Keratinocyte (primary cell): ENCODE measurements around the gene HNF4A.

ENCODE experiments used
- EZH2 ChIP-seq: IDR thresholded peaks from one replicate; pipeline ENCODE4 v1.6.1; 2012; ENCODE audit warnings: inconsistent platforms, mild to moderate bottlenecking, low read length, moderate library complexity
- TF ChIP-seq, protein P1 (sequence below), 3 experiments: IDR thresholded peaks in 1 of 3; conservative IDR thresholded peaks in 1 of 3; optimal IDR thresholded peaks in 1 of 3; 2 replicates in 2 of 3; 3 replicates in 1 of 3; pipeline versions ENCODE3 to v1.5.1; 2011; ENCODE audit warnings: low read length in 3 of 3, mild to moderate bottlenecking in 3 of 3, moderate library complexity in 2 of 3, control low read depth in 1 of 3, inconsistent platforms in 1 of 3; ENCODE audit not compliant: insufficient read depth in 2 of 3; ENCODE audit errors: extremely low read depth in 1 of 3

- TF ChIP-seq, protein P1, sequence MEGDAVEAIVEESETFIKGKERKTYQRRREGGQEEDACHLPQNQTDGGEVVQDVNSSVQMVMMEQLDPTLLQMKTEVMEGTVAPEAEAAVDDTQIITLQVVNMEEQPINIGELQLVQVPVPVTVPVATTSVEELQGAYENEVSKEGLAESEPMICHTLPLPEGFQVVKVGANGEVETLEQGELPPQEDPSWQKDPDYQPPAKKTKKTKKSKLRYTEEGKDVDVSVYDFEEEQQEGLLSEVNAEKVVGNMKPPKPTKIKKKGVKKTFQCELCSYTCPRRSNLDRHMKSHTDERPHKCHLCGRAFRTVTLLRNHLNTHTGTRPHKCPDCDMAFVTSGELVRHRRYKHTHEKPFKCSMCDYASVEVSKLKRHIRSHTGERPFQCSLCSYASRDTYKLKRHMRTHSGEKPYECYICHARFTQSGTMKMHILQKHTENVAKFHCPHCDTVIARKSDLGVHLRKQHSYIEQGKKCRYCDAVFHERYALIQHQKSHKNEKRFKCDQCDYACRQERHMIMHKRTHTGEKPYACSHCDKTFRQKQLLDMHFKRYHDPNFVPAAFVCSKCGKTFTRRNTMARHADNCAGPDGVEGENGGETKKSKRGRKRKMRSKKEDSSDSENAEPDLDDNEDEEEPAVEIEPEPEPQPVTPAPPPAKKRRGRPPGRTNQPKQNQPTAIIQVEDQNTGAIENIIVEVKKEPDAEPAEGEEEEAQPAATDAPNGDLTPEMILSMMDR (optimal IDR thresholded peaks at IDR 0.05 in 1 of 3, IDR thresholded peaks at IDR 0.05 in 1 of 3, conservative IDR thresholded peaks at IDR 0.05 in 1 of 3; ENCODE audit: extremely low read depth in 1 of 3, insufficient read depth in 2 of 3, low read length in 3 of 3), result no peak
- no peak for TF ChIP-seq EZH2
Observed at GRCh38 chr20:44407402-44408184, 52.1 kb downstream of the HNF4A start.
